K562 (cell line): ENCODE results near the gene MTREX. TPM values are rescaled to one million over a fixed set of nuclear protein-coding genes. Genes with fewer than 3 reads are reported as not detected.

ENCODE experiments used
- ATAC-seq: fragments of 200-7000 bp; cut with Tn5 transposase; 3 replicates; pipeline ENCODE4 v1.9.1; 2020; ENCODE audit warnings: moderate library complexity
- BruUV-seq: library from RNA; stranded (reverse); fragments of 400-500 nt; replicated peaks from 2 replicates; lab custom pipeline; 2021; lab: Mats Ljungman, UMichigan
- CTCF ChIA-PET: fragments of 300-600 bp; formaldehyde crosslinking; extraction: SDS; loops from one replicate; lab custom pipeline; 2021; ENCODE audit warnings: low intra/inter-chr PET ratio; lab: Yijun Ruan, JAX
- POLR2A ChIA-PET: fragments of 300-600, 350-650 bp; sonication (Branson Sonifier 250); formaldehyde crosslinking; extraction: SDS; loops from one replicate; lab custom pipeline; 2021; ENCODE audit warnings: antibody characterized with exemption, inconsistent platforms; lab: Yijun Ruan, JAX
- DNase-seq, 4 experiments: peaks; one replicate each; pipeline versions ENCODE4 v3.0.0 to v3.0.0-alpha.2; 2011 to 2018; ENCODE audit warnings: low spot score in 3 of 4, mixed read lengths in 3 of 4; ENCODE audit errors: extremely low read depth in 1 of 4
- FAIRE-seq: peaks from 2 replicates; lab custom pipeline; 2011; peaks lifted over from hg19 to GRCh38; lab: Jason Lieb, UNC
- H2AFZ ChIP-seq: 2 replicates; pipeline ENCODE4 v1.6.0; 2011; ENCODE audit warnings: low read depth, low read length, control low read depth, inconsistent platforms
- H3K27ac ChIP-seq: fragments of 200-600 bp; 3 replicates; pipeline ENCODE4 v1.8.0; 2011; ENCODE audit warnings: low read depth, mild to moderate bottlenecking, control low read depth, inconsistent platforms, low read length, moderate library complexity, mixed read lengths; ENCODE audit errors: extremely low read depth
- H3K27me3 ChIP-seq, 2 experiments: fragments of 300-600 bp in 1 of 2; 2 replicates in 1 of 2; 3 replicates in 1 of 2; pipeline versions ENCODE4 v1.6.0 to v1.8.0; 2011; ENCODE audit warnings: inconsistent platforms in 2 of 2, low read length in 2 of 2, mild to moderate bottlenecking in 1 of 2, mixed read lengths in 1 of 2, moderate library complexity in 1 of 2; ENCODE audit not compliant: control insufficient read depth in 2 of 2, insufficient read depth in 2 of 2
- H3K36me3 ChIP-seq: fragments of 300-600 bp; 3 replicates; pipeline ENCODE4 v1.8.0; 2011; ENCODE audit warnings: mild to moderate bottlenecking, low read length, inconsistent platforms; ENCODE audit not compliant: control insufficient read depth, insufficient read depth
- H3K4me1 ChIP-seq, 2 experiments: fragments of 200-600 bp in 1 of 2; replicated peaks in 1 of 2; 2 replicates in 1 of 2; 3 replicates in 1 of 2; pipeline versions ENCODE4 v1.5.1 to v1.8.0; 2011; ENCODE audit warnings: inconsistent platforms in 2 of 2, low read length in 2 of 2, mild to moderate bottlenecking in 1 of 2, mixed read lengths in 1 of 2, moderate library complexity in 1 of 2; ENCODE audit not compliant: control insufficient read depth in 2 of 2, insufficient read depth in 2 of 2
- H3K4me2 ChIP-seq: 2 replicates; pipeline ENCODE4 v1.6.1; 2011; ENCODE audit warnings: low read length, control low read depth, inconsistent platforms, mixed read lengths; ENCODE audit not compliant: insufficient read depth
- H3K4me3 ChIP-seq: fragments of 200-600 bp; sonication (generic), shearing (Covaris generic); 2 replicates; pipeline ENCODE4 v1.5.1; 2016; ENCODE audit warnings: control low read depth, inconsistent platforms
- H3K79me2 ChIP-seq: fragments of 200-600 bp; 3 replicates; pipeline ENCODE4 v1.8.0; 2011; ENCODE audit warnings: low read length, inconsistent platforms; ENCODE audit not compliant: control insufficient read depth, insufficient read depth
- H3K9ac ChIP-seq, 2 experiments: 2 replicates each; pipeline versions ENCODE4 v1.6.0 to v1.6.1; 2011; ENCODE audit warnings: low read depth in 2 of 2, low read length in 2 of 2, control low read depth in 1 of 2, inconsistent platforms in 1 of 2, mild to moderate bottlenecking in 1 of 2, mixed read lengths in 1 of 2; ENCODE audit not compliant: insufficient read depth in 1 of 2
- H3K9me1 ChIP-seq: one replicate; pipeline ENCODE4 v1.6.0; 2011; ENCODE audit warnings: inconsistent platforms, mild to moderate bottlenecking, low read length, moderate library complexity; ENCODE audit not compliant: control insufficient read depth, insufficient read depth
- H3K9me3 ChIP-seq: replicated peaks from 2 replicates; pipeline ENCODE4 v1.5.1; 2011; ENCODE audit warnings: low read depth, low read length, inconsistent platforms; ENCODE audit not compliant: control insufficient read depth, insufficient read depth
- H4K20me1 ChIP-seq: replicated peaks from 2 replicates; pipeline ENCODE4 v1.6.1; 2011; ENCODE audit warnings: low read length, inconsistent platforms, mixed read lengths; ENCODE audit not compliant: control insufficient read depth, insufficient read depth
- ASH1L ChIP-seq: fragments of 450-650 bp; IDR thresholded peaks from 2 replicates; pipeline ENCODE4 v1.6.1; 2018; ENCODE audit warnings: borderline replicate concordance, mild to moderate bottlenecking, low read depth; ENCODE audit not compliant: partially characterized antibody
- CREB1 ChIP-seq, 2 experiments: sonication (generic) in 1 of 2; formaldehyde crosslinking in 1 of 2; IDR thresholded peaks; 2 replicates each; pipeline versions ENCODE4 v1.6.1 to v1.8.0; 2012 to 2022; ENCODE audit warnings: inconsistent platforms in 1 of 2, mild to moderate bottlenecking in 1 of 2, missing genetic modification reagents in 1 of 2, moderate library complexity in 1 of 2
- CTBP1 ChIP-seq: fragments of 450-650 bp; IDR thresholded peaks from 2 replicates; pipeline ENCODE4 v1.6.1; 2016; ENCODE audit warnings: borderline replicate concordance
- CTCF ChIP-seq, 3 experiments: IDR thresholded peaks in 2 of 3; conservative IDR thresholded peaks in 1 of 3; 2 replicates each; pipeline ENCODE4 v1.5.1; 2011 to 2012; ENCODE audit warnings: low read length in 3 of 3, mild to moderate bottlenecking in 3 of 3, control low read depth in 2 of 3, improper control_type of control experiment in 1 of 3, inconsistent platforms in 1 of 3, low read depth in 1 of 3, mixed read lengths in 1 of 3, moderate library complexity in 1 of 3; ENCODE audit not compliant: insufficient read depth in 2 of 3
- DMBX1 ChIP-seq: fragments of 250-450 bp; sonication (Bioruptor Pico); IDR thresholded peaks from 2 replicates; pipeline ENCODE4 v1.8.0; 2022; ENCODE audit warnings: inconsistent platforms, mild to moderate bottlenecking, moderate library complexity, borderline replicate concordance
- FOXA3 ChIP-seq, 2 experiments: fragments of 450-650 bp in 1 of 2; sonication (generic) in 1 of 2; formaldehyde crosslinking; IDR thresholded peaks in 1 of 2; conservative IDR thresholded peaks in 1 of 2; 2 replicates each; pipeline versions ENCODE4 v1.4.0 to v1.8.0; 2020 to 2022; ENCODE audit warnings: mild to moderate bottlenecking in 2 of 2, missing genetic modification reagents in 1 of 2
- HDAC3 ChIP-seq: fragments of 450-650 bp; IDR thresholded peaks from 2 replicates; pipeline ENCODE4 v1.6.1; 2018; ENCODE audit warnings: borderline replicate concordance, mild to moderate bottlenecking, moderate library complexity; ENCODE audit not compliant: partially characterized antibody
- HMGXB4 ChIP-seq: sonication (generic); formaldehyde crosslinking; IDR thresholded peaks from 2 replicates; pipeline ENCODE4 v1.8.1; 2023; ENCODE audit warnings: mild to moderate bottlenecking, missing genetic modification reagents
- HNRNPLL ChIP-seq: fragments of 200-400 bp; formaldehyde crosslinking; IDR thresholded peaks from 2 replicates; pipeline ENCODE4 v1.6.1; 2017; ENCODE audit warnings: low read length, low read depth, mild to moderate bottlenecking; ENCODE audit not compliant: poor library complexity, severe bottlenecking
- RAD21 ChIP-seq, 2 experiments: fragments of 250-450 bp in 1 of 2; fragments of 450-650 bp in 1 of 2; sonication (Bioruptor Pico) in 1 of 2; formaldehyde crosslinking in 1 of 2; IDR thresholded peaks in 1 of 2; conservative IDR thresholded peaks in 1 of 2; 2 replicates each; pipeline versions ENCODE4 v1.4.0 to v1.8.0; 2020 to 2022; ENCODE audit warnings: mild to moderate bottlenecking in 2 of 2, moderate library complexity in 1 of 2
- RBM17 ChIP-seq: fragments of 200-400 bp; formaldehyde crosslinking; IDR thresholded peaks from 2 replicates; pipeline ENCODE4 v1.6.1; 2017; ENCODE audit warnings: low read depth, mild to moderate bottlenecking, low read length, borderline replicate concordance
- SAFB2 ChIP-seq: fragments of 200-400 bp; formaldehyde crosslinking; IDR thresholded peaks from 2 replicates; pipeline ENCODE4 v1.6.1; 2018; ENCODE audit warnings: borderline replicate concordance, low read length, low read depth, moderate library complexity; ENCODE audit not compliant: severe bottlenecking
- SMC3 ChIP-seq: conservative IDR thresholded peaks from 2 replicates; pipeline ENCODE4 v1.6.1; 2011; ENCODE audit warnings: low read depth, low read length, improper control_type of control experiment; ENCODE audit not compliant: insufficient read depth
- ZNF175 ChIP-seq: fragments of 200-800 bp; sonication (Bioruptor generic); IDR thresholded peaks from 2 replicates; pipeline ENCODE4 v1.6.1; 2016; ENCODE audit warnings: low read depth, mild to moderate bottlenecking, missing genetic modification characterization, missing compliant biosample characterization
- ZNF274 ChIP-seq: IDR thresholded peaks from 2 replicates; pipeline ENCODE4 v1.6.1; 2011; ENCODE audit warnings: low read depth, mild to moderate bottlenecking, low read length, moderate library complexity, borderline replicate concordance
- ZNF408 ChIP-seq: fragments of 250-450 bp; sonication (Bioruptor Pico); IDR thresholded peaks from 2 replicates; pipeline ENCODE4 v1.4.0; 2020; ENCODE audit warnings: low read depth, mild to moderate bottlenecking, moderate library complexity
- WGBS: fragments of 100-300 bp; shearing (Covaris generic); methylation state at CpG from one replicate; pipeline ENCODE4 v1.1.6; 2016; ENCODE audit warnings: low coverage, mixed read lengths; ENCODE audit not compliant: insufficient coverage; ENCODE audit errors: missing lambda C conversion rate; 5-methylcytosine and 5-hydroxymethylcytosine counted together
- in situ Hi-C: fragments of 300-500 bp; cut with MboI; formaldehyde crosslinking; loops from 4 replicates; pipeline ENCODE4 v1.15.0; 2018; ENCODE audit warnings: inconsistent platforms, mixed read lengths
- intact Hi-C: fragments of 100-400 bp; cut with micrococcal nuclease; formaldehyde crosslinking; loops from 2 replicates; pipeline ENCODE4 v1.14.2; 2022
- polyA plus RNA-seq, 8 experiments: library from polyadenylated mRNA; depleted of rRNA in 4 of 8; stranded (reverse) in 5 of 8; unstranded in 3 of 8; fragments of >200 nt; fragmentation: Nextera tagmentation in 2 of 8; fragmentation: Illumina TruSeq in 1 of 8; extraction: Ambion mirVana in 2 of 8; extraction: Trizol in 1 of 8; gene quantifications; 2 replicates each; pipeline versions ENCODE4 v1.2.1 to v1.2.3, GENCODE V29; 2011 to 2014; ENCODE audit warnings: inconsistent platforms in 1 of 8, missing spikeins in 1 of 8
- total RNA-seq, 7 experiments: library from RNA; depleted of rRNA in 6 of 7; stranded (reverse); fragments of >200 nt in 6 of 7; fragmentation: Illumina TruSeq in 2 of 7; extraction: Trizol in 2 of 7; gene quantifications; 2 replicates each; pipeline versions ENCODE4 v1.2.1 to v1.2.3, GENCODE V29; 2011 to 2021; ENCODE audit warnings: low replicate concordance in 1 of 7

MTREX gene
- total and polyA plus RNA-seq, 9 of the 15 experiments (the other 6 are each of a cell fraction or from before 2014, with no cell fraction given), result 52.9 to 193 (median 150) TPM

GRCh38 chr5:55344392-55344992, 36.7 kb downstream of the MTREX start:
- Histone ChIP-seq H3K9me1 (no peaks in the 10 kb centered on the region), H3K27me3 (no peaks in the 10 kb centered on the region), H3K27ac (no peak overlapping the region), H3K9ac (no peak overlapping the region), H3K4me1 (no peaks in the 10 kb centered on the region), H3K4me3 (no peak overlapping the region), H3K9me3 (no peaks in the 10 kb centered on the region), H4K20me1 (no peaks in the 10 kb centered on the region), H3K4me2 (no peak overlapping the region), H3K79me2 (0 out of 3 replicates have a peak, but pooled peaks cover 5% of the 10 kb centered on the region), H3K36me3 (peaks cover 94% of the 10 kb centered on the region), H2AFZ (no peak overlapping the region)
- ATAC-seq, result peak; percentile 68; the same call in 2 of the 3 replicates
- no TSS peak for BruUV-seq
- intact Hi-C loops, result loop anchor here (5.0 kb wide), 1 partner anchor 348 kb away; no protein-coding TSS in a partner anchor
- ChIA-PET POLR2A (no interaction called here), CTCF (interaction anchor here (1.6 kb wide), 1 partner anchor 348 kb away, joined by 5 read pairs; no protein-coding TSS in a partner anchor)
- 16% methylated on average over 2 of the region's 2 CpGs for WGBS
- FAIRE-seq, result peak; percentile 80
- peak; percentile 30 to 66 (median 42) for DNase-seq
- in situ Hi-C loops, result no loop called here
- TF ChIP-seq HMGXB4 (CRISPR knock-in tag) (no peak), ZNF274 (no peak), ASH1L (peak; percentile 28), CTCF (IDR thresholded peaks at IDR 0.05 in 2 of 3, conservative IDR thresholded peaks at IDR 0.05 in 1 of 3; ENCODE audit: insufficient read depth in 2 of 3, low read depth in 1 of 3, low read length in 3 of 3) (peak; percentile 54 to 65 (median 64); a peak in 5 of 6 replicates), HNRNPLL (no peak), SAFB2 (no peak), CREB1 (IDR thresholded peaks at IDR 0.05) (no peak), CREB1 (CRISPR knock-in tag; IDR thresholded peaks at IDR 0.05) (no peak), ZNF175 (no peak), RAD21 (CRISPR knock-in tag; conservative IDR thresholded peaks at IDR 0.05 in 1 of 2, IDR thresholded peaks at IDR 0.05 in 1 of 2) (peak in 1 of 2 experiments; percentile 53; a peak in 3 of 4 replicates), DMBX1 (CRISPR knock-in tag) (no peak), RBM17 (no peak), ZNF408 (CRISPR knock-in tag) (no peak), CTBP1 (no peak), FOXA3 (CRISPR knock-in tag; conservative IDR thresholded peaks at IDR 0.05 in 1 of 2, IDR thresholded peaks at IDR 0.05 in 1 of 2) (peak; percentile 47 to 68; a peak in 2 of 4 replicates), SMC3 (0 out of 2 replicates have a peak, but pooled peaks have one; percentile 27), HDAC3 (no peak)
